Measurements from ENCODE around the gene SRGAP1.
A peak's percentile ranks its signal among the peaks of the same experiment; 100 is the strongest.

The SRGAP1 gene

GRCh38 chr12:63844391-63845341 is at the start of gene SRGAP1:
Gene SRGAP1 (plus strand): TSS chr12:63844700. CDS start chr12:63844817, 117 bp downstream.
- peak within 1 kb of the TSS; percentile 88 for H3K4me3 ChIP-seq (ENCODE audit: control insufficient read depth, low read depth, low read length)
- TF ChIP-seq, protein P1, sequence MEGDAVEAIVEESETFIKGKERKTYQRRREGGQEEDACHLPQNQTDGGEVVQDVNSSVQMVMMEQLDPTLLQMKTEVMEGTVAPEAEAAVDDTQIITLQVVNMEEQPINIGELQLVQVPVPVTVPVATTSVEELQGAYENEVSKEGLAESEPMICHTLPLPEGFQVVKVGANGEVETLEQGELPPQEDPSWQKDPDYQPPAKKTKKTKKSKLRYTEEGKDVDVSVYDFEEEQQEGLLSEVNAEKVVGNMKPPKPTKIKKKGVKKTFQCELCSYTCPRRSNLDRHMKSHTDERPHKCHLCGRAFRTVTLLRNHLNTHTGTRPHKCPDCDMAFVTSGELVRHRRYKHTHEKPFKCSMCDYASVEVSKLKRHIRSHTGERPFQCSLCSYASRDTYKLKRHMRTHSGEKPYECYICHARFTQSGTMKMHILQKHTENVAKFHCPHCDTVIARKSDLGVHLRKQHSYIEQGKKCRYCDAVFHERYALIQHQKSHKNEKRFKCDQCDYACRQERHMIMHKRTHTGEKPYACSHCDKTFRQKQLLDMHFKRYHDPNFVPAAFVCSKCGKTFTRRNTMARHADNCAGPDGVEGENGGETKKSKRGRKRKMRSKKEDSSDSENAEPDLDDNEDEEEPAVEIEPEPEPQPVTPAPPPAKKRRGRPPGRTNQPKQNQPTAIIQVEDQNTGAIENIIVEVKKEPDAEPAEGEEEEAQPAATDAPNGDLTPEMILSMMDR (IDR thresholded peaks at IDR 0.05; ENCODE audit: control insufficient read depth, insufficient read depth, low read depth, low read length, missing control alignments), result peak; percentile 4
- peak; percentile 29 for DNase-seq (ENCODE audit: low read depth)

GRCh38 chr12:63795032-63795687 is 49.3 kb upstream of the SRGAP1 start:
- TF ChIP-seq, protein P1 (IDR thresholded peaks at IDR 0.05; ENCODE audit: control insufficient read depth, insufficient read depth, low read depth, low read length, missing control alignments), result no peak
- no peak overlapping the region for H3K4me3 ChIP-seq (ENCODE audit: control insufficient read depth, low read depth, low read length)
- DNase-seq (ENCODE audit: low read depth), result no peak

- TF ChIP-seq, protein P1 (IDR thresholded peaks at IDR 0.05; ENCODE audit: control insufficient read depth, insufficient read depth, low read depth, low read length, missing control alignments), result no peak
- H3K4me3 ChIP-seq (ENCODE audit: control insufficient read depth, low read depth, low read length), result no peak overlapping the region
- DNase-seq (ENCODE audit: low read depth), result no peak
Measured at GRCh38 chr12:63795944-63796343, 48.6 kb upstream of the SRGAP1 start.

DNA sequence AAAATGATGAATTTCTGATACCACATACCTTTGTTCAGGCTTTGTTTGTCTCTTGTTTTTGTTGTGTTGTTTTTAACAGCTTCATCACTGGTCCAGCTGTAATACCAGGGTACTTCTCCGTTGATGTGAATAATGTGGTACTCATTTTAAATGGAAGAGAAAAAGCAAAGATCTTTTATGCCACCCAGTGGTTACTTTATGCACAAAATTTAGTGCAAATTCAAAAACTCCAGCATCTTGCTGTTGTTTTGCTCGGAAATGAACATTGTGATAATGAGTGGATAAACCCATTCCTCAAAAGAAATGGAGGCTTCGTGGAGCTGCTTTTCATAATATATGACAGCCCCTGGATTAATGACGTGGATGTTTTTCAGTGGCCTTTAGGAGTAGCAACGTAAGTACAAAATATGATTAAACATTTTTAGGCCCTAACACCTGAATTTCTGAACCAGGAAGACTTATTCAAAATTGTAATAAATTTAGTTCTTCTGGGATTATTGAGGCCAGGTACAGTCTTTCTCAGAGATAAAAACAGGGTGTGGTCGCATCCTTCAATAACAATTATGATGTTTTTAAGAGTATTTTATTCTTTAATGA is 42.4 kb upstream of the SRGAP1 start:
- TF ChIP-seq, protein P1 (IDR thresholded peaks at IDR 0.05; ENCODE audit: control insufficient read depth, insufficient read depth, low read depth, low read length, missing control alignments), result peak; percentile 58
- H3K4me3 ChIP-seq (ENCODE audit: control insufficient read depth, low read depth, low read length), result no peak overlapping the region
- no peak for DNase-seq (ENCODE audit: low read depth)

DNA sequence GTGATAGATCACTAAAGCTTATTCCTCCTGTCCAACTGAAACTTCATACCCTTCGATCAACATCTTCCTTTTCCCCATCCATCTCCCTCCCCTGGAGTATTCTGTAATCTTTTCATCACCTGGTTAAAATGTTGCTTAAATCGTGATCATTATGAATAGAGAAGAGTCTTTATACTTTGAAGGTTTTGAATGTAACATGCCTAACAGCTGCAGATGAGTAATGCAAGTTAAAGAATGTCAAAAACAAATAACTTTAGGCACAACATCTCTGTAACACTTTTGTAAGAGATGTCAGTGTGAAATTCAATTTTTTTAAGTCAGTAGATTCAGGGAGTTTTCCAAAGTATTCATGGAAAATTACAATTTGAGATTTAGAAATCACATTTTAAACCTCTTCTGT is 39.8 kb upstream of the SRGAP1 start:
- TF ChIP-seq, protein P1 (IDR thresholded peaks at IDR 0.05; ENCODE audit: control insufficient read depth, insufficient read depth, low read depth, low read length, missing control alignments), result no peak
- DNase-seq (ENCODE audit: low read depth), result no peak
- H3K4me3 ChIP-seq (ENCODE audit: control insufficient read depth, low read depth, low read length), result no peak overlapping the region
